H9 (cell line): ENCODE data around the gene G2E3. TPM values are rescaled to one million over a fixed set of nuclear protein-coding genes. Genes with fewer than 3 reads are reported as not detected.

Experiments used
- DNase-seq: peaks from one replicate; pipeline ENCODE4 v3.0.0-alpha.2; 2017
- H2AFZ ChIP-seq: one replicate; pipeline ENCODE4 v1.6.1; 2013; ENCODE audit warnings: mild to moderate bottlenecking, low read length, control low read depth, moderate library complexity
- H2AK5ac ChIP-seq: 2 replicates; pipeline ENCODE4 v1.6.1; 2013; ENCODE audit warnings: low read length, control low read depth, mixed read lengths; ENCODE audit not compliant: insufficient read length
- H2BK120ac ChIP-seq: one replicate; pipeline ENCODE4 v1.6.1; 2013; ENCODE audit warnings: low read depth, mild to moderate bottlenecking, low read length, control low read depth, inconsistent platforms; ENCODE audit not compliant: poor library complexity, severe bottlenecking
- H2BK12ac ChIP-seq: 2 replicates; pipeline ENCODE4 v1.6.1; 2013; ENCODE audit warnings: low read length, control low read depth, mixed read lengths, low read depth; ENCODE audit not compliant: insufficient read length
- H2BK15ac ChIP-seq: 2 replicates; pipeline ENCODE4 v1.6.1; 2013; ENCODE audit warnings: low read depth, low read length, control low read depth
- H2BK20ac ChIP-seq: one replicate; pipeline ENCODE4 v1.6.1; 2013; ENCODE audit warnings: low read depth, mild to moderate bottlenecking, low read length, control low read depth, inconsistent platforms; ENCODE audit not compliant: poor library complexity, severe bottlenecking
- H2BK5ac ChIP-seq: 2 replicates; pipeline ENCODE4 v1.6.1; 2013; ENCODE audit warnings: low read length, control low read depth, mixed read lengths; ENCODE audit not compliant: insufficient read length
- H3K14ac ChIP-seq: 2 replicates; pipeline ENCODE4 v1.6.1; 2013; ENCODE audit warnings: low read length, control low read depth; ENCODE audit not compliant: insufficient read depth
- H3K18ac ChIP-seq: 2 replicates; pipeline ENCODE4 v1.6.1; 2013; ENCODE audit warnings: low read depth, mild to moderate bottlenecking, mixed read lengths, low read length, control low read depth; ENCODE audit not compliant: insufficient read length
- H3K23ac ChIP-seq: 2 replicates; pipeline ENCODE4 v1.6.1; 2013; ENCODE audit warnings: low read length, control low read depth, mixed read lengths, low read depth; ENCODE audit not compliant: insufficient read length
- H3K23me2 ChIP-seq: 2 replicates; pipeline ENCODE4 v1.6.1; 2013; ENCODE audit warnings: low read depth, mild to moderate bottlenecking, mixed read lengths, low read length, control low read depth; ENCODE audit not compliant: insufficient read length, poor library complexity, severe bottlenecking
- H3K27ac ChIP-seq: 2 replicates; pipeline ENCODE4 v1.5.1; 2013; ENCODE audit warnings: low read length, control low read depth, mixed read lengths, low read depth; ENCODE audit not compliant: insufficient read length
- H3K27me3 ChIP-seq: 2 replicates; pipeline ENCODE4 v1.6.1; 2013; ENCODE audit warnings: low read length, control low read depth, inconsistent platforms; ENCODE audit not compliant: insufficient read depth
- H3K4ac ChIP-seq: 2 replicates; pipeline ENCODE4 v1.6.1; 2013; ENCODE audit warnings: low read depth, mild to moderate bottlenecking, control low read depth, inconsistent platforms, low read length, moderate library complexity
- H3K4me1 ChIP-seq: 2 replicates; pipeline ENCODE4 v1.6.1; 2013; ENCODE audit warnings: low read length, control low read depth, inconsistent platforms; ENCODE audit not compliant: insufficient read depth
- H3K4me2 ChIP-seq: 2 replicates; pipeline ENCODE4 v1.6.1; 2013; ENCODE audit warnings: low read length, control low read depth, mixed read lengths; ENCODE audit not compliant: insufficient read length, insufficient read depth
- H3K56ac ChIP-seq: 2 replicates; pipeline ENCODE4 v1.6.1; 2013; ENCODE audit warnings: low read depth, mild to moderate bottlenecking, mixed read lengths, low read length, control low read depth; ENCODE audit not compliant: insufficient read length
- H3K79me1 ChIP-seq: 2 replicates; pipeline ENCODE4 v1.6.1; 2013; ENCODE audit warnings: low read depth, mild to moderate bottlenecking, moderate library complexity, low read length, control low read depth, inconsistent platforms; ENCODE audit not compliant: insufficient read depth, poor library complexity, severe bottlenecking
- H3K79me2 ChIP-seq: 2 replicates; pipeline ENCODE4 v1.6.1; 2013; ENCODE audit warnings: low read length, control low read depth, inconsistent platforms; ENCODE audit not compliant: insufficient read depth
- H3K9ac ChIP-seq: 2 replicates; pipeline ENCODE4 v1.6.1; 2013; ENCODE audit warnings: low read length, control low read depth, mixed read lengths; ENCODE audit not compliant: insufficient read length; ENCODE audit errors: extremely low read depth
- H3K9me3 ChIP-seq: one replicate; pipeline ENCODE4 v1.6.1; 2013; ENCODE audit warnings: low read depth, low read length, inconsistent platforms; ENCODE audit not compliant: control insufficient read depth
- H3T11ph ChIP-seq: one replicate; pipeline ENCODE4 v1.6.1; 2013; ENCODE audit warnings: mild to moderate bottlenecking, low read length, control low read depth, inconsistent platforms
- H4K20me1 ChIP-seq: one replicate; pipeline ENCODE4 v1.6.1; 2013; ENCODE audit not compliant: control insufficient read depth, insufficient read length, insufficient read depth
- H4K5ac ChIP-seq: 2 replicates; pipeline ENCODE4 v1.6.1; 2013; ENCODE audit warnings: low read depth, mild to moderate bottlenecking, mixed read lengths, low read length, control low read depth; ENCODE audit not compliant: insufficient read length
- H4K8ac ChIP-seq: replicated peaks from 2 replicates; pipeline ENCODE4 v1.6.1; 2013; ENCODE audit warnings: low read length, control low read depth, mixed read lengths, low read depth; ENCODE audit not compliant: insufficient read length
- H4K91ac ChIP-seq: 2 replicates; pipeline ENCODE4 v1.6.1; 2013; ENCODE audit warnings: low read depth, mild to moderate bottlenecking, moderate library complexity, mixed read lengths, low read length, control low read depth; ENCODE audit not compliant: insufficient read length
- H3K27ac Mint-ChIP-seq, 3 experiments: 2 replicates in 2 of 3; 3 replicates in 1 of 3; pipeline ENCODE4 v1.8.0; 2020 to 2021; ENCODE audit warnings: mixed read lengths in 3 of 3, mild to moderate bottlenecking in 1 of 3, moderate library complexity in 1 of 3
- H3K27me3 Mint-ChIP-seq: 2 replicates; pipeline ENCODE4 v1.8.0; 2021; ENCODE audit warnings: low read depth, mild to moderate bottlenecking, moderate library complexity, mixed read lengths
- H3K36me3 Mint-ChIP-seq, 3 experiments: 2 replicates in 2 of 3; 3 replicates in 1 of 3; pipeline ENCODE4 v1.8.0; 2020 to 2021; ENCODE audit warnings: low read depth in 3 of 3, mixed read lengths in 3 of 3; ENCODE audit not compliant: insufficient read depth in 1 of 3
- H3K4me1 Mint-ChIP-seq, 2 experiments: 2 replicates each; pipeline ENCODE4 v1.8.0; 2020; ENCODE audit warnings: mixed read lengths in 2 of 2
- H3K4me3 Mint-ChIP-seq, 2 experiments: 2 replicates in 1 of 2; 3 replicates in 1 of 2; pipeline ENCODE4 v1.8.0; 2020 to 2021; ENCODE audit warnings: mild to moderate bottlenecking in 2 of 2, mixed read lengths in 2 of 2, moderate library complexity in 1 of 2
- H3K9me3 Mint-ChIP-seq, 2 experiments: 2 replicates in 1 of 2; 3 replicates in 1 of 2; pipeline ENCODE4 v1.8.0; 2020; ENCODE audit warnings: mild to moderate bottlenecking in 2 of 2, mixed read lengths in 2 of 2, moderate library complexity in 1 of 2
- CTCF ChIP-seq: fragments of 200-600 bp; sonication (generic); conservative IDR thresholded peaks from 3 replicates; pipeline ENCODE4 v1.8.0; 2021; ENCODE audit warnings: antibody characterized with exemption, mild to moderate bottlenecking
- total RNA-seq: library from RNA; stranded (reverse); gene quantifications from 2 replicates; pipeline ENCODE4 v1.2.1, GENCODE V29; 2021

The G2E3 gene
- total RNA-seq, 1 experiment from 2014 or later = 49.2 TPM

GRCh38 chr14:30597504-30597903 lies 38.5 kb downstream of the G2E3 start:
- H3K23me2 ChIP-seq = no peaks in the 10 kb centered on the region
- H2AFZ ChIP-seq = no peak overlapping the region
- H3K9me3 ChIP-seq = no peaks in the 10 kb centered on the region
- no peak overlapping the region for H2BK20ac ChIP-seq
- no peak overlapping the region for H3K18ac ChIP-seq
- H4K8ac ChIP-seq = no peak overlapping the region
- H4K20me1 ChIP-seq = no peaks in the 10 kb centered on the region
- no peak overlapping the region for H2BK5ac ChIP-seq
- no peak overlapping the region for H2AK5ac ChIP-seq
- H3K4me2 ChIP-seq = no peak overlapping the region
- H2BK120ac ChIP-seq = no peak overlapping the region
- no peak for DNase-seq
- H2BK15ac ChIP-seq = no peak overlapping the region
- Mint-ChIP-seq H3K27ac (no peak overlapping the region), H3K4me1 (no peaks in the 10 kb centered on the region), H3K4me3 (no peak overlapping the region), H3K27me3 (no peaks in the 10 kb centered on the region), H3K9me3 (no peaks in the 10 kb centered on the region), H3K36me3 (peaks cover 13 to 47% (median 36%) of the 10 kb centered on the region in 3 experiments)
- H3K79me1 ChIP-seq = no peaks in the 10 kb centered on the region
- H2BK12ac ChIP-seq = no peak overlapping the region
- H3K4me1 ChIP-seq = no peaks in the 10 kb centered on the region
- no peak overlapping the region for H3K9ac ChIP-seq
- no peaks in the 10 kb centered on the region for H3K27me3 ChIP-seq
- H3K27ac ChIP-seq = no peak overlapping the region
- H3K79me2 ChIP-seq = no peaks in the 10 kb centered on the region
- no peak overlapping the region for H4K5ac ChIP-seq
- H3K4ac ChIP-seq = no peak overlapping the region
- H3K23ac ChIP-seq = no peak overlapping the region
- H4K91ac ChIP-seq = no peak overlapping the region
- H3K14ac ChIP-seq = no peak overlapping the region
- no peak overlapping the region for H3T11ph ChIP-seq
- no peak overlapping the region for H3K56ac ChIP-seq
- TF ChIP-seq CTCF = no peak
